Ovary (tissue), 3 donors: ENCODE data around the gene FBXW7.

ENCODE experiments used
- CTCF ChIP-seq, 3 donors: fragments of 450-650 bp in 2 of 3; fragments of 200-600 bp in 1 of 3; IDR thresholded peaks; one replicate each; pipeline versions ENCODE4 v1.5.1 to v1.8.0; 2016 to 2022; ENCODE audit warnings: antibody characterized with exemption in 3 of 3, mild to moderate bottlenecking in 1 of 3
- EP300 ChIP-seq: sonication (generic); formaldehyde crosslinking; IDR thresholded peaks from one replicate; pipeline ENCODE4 v1.6.1; 2017; ENCODE audit warnings: antibody characterized with exemption
- donor health status: DM: no; HTN: no; CAD: no.

GRCh38 chr4:152462695-152463094 is 73.2 kb downstream of the FBXW7 start:
- TF ChIP-seq CTCF (IDR thresholded peaks at IDR 0.05) (no peak), EP300 (no peak)
